DLD1 (cell line): Measurements from ENCODE around the gene MOB3A.

Experiments used
- in situ Hi-C: cut with HindIII; loops from 2 replicates; pipeline ENCODE4 v1.10.0; 2017; ENCODE audit warnings: low sequenced_read_pairs

The MOB3A gene

GRCh38 chr19:2060884-2061494, 35.1 kb downstream of the MOB3A start:
- in situ Hi-C loops = no loop called here

DNA sequence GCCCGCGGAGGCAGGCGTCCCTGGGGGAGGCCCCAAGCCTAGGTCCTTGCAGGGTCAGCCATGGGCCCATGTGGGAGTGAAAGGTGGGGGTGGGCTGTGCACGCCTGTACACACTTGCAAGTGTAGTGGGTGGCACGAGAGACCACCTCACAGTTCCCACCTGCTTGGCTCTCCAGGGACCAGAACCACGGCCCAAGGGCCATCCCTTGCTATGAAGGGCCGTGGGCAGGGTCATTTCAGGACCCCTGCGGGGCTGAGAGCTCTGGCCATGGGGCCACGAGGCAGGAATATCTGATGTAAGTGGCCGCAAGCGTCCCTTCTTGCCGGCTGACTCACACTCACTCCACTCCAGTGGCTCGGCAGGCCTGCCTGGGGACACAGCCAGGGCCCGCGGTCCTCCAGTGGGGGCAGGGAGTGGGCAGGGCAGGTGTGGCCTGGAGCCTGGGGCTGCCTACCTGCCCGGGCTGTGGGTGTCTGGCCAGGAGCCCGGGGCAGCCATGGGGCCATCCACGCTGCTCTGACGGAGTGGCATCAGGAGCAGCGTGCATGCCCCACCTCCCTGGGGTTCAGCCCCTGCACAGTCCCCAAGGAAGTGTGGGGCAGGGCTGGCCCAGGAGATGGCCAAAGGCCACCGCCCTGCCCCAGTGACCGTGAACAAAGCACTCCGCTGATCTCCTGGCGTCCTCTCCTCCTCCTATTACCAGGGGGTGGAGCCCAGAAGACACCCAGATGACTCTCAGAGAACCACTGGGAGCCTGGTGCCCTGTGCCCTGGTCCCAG, 36.5 kb downstream of the MOB3A start:
- in situ Hi-C loops = no loop called here

DNA sequence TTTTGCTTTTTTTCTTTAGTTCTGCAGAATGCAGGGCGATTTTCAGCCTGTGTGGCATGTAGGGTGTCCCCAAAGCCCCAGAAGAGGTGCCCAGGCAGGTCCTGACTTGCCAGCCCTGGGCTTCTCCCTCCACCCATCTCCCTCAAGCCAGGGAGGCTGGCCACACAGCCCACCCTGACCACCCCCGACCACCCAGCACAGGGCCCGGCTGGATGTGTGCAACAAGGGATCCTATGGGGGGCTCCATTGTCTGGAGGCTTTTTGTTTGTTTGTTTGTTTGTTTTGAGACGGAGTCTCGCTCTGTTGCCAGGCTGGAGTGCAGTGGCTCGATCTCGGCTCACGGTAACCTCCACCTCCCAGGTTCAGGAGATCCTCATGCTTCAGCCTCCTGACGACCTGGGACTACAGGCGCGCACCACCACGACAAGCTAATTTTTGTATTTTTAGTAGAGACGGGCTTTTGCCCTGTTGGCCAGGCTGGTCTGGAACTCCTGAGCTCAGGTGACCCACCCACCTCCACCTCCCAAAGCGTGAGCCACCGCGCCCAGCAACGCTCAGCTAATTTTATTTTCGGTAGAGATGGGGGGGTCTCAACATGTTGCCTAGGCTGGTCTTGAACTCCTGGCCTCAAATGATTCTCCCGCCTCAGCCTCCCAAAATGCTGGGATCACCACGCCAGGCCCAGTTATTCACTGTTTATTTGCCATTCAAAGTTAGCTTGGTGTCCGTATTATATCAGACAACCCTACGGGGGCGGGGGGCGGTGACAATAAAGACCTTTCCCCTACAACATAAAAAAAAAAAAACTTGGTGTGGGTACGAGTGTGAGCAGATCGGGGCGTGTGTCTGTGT, 37.3 kb downstream of the MOB3A start:
- in situ Hi-C loops = no loop called here

DNA sequence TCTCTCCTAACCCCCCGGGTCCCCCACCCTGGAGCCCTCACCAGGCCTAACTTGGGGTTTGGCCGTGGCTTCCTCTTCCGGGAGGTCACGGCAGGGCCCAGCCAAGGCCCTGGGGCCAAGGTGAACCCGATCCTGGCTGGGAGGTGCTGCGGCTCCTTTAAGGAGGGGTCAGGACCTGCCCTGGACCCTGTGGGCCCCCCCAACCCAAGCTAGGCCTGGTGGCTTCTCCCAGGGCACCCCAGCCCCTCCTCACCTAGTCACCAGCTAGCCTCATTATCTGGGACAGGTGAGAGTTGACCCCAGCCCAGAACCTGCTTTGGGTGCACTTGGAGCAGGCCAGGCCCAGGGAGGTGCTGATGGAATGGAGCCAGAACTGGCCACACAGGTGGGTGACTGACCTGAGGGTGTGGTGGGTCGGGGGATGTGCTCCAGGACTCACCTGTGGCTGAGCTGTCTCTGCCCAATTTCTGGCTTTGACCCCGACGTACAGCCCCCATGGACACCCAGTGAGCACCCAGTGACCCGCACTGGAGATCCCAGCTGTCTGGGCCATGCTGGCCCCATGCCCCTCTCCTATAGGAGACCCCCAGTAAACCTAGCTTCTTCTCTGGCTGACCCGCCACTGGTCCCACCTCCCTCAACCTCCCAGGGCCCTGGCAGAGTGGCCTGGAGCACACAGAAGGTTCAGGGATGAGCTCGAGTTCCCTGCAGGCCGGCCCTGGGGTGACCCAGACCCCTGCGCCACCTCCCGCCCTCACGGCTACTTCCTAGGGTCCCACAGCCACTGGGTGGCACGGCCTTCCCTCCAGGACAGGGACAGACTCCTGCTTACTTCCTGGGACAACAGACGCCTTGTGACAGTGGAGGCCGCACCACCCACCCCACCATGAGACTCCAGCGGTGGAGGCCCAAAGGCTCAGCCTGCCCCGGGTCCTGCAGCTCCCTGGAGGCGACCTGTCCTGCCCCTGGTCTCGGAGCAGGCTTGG, 38.3 kb downstream of the MOB3A start:
- in situ Hi-C loops = no loop called here

GRCh38 chr19:2056837-2057192, 39.3 kb downstream of the MOB3A start:
- in situ Hi-C loops = no loop called here

DNA sequence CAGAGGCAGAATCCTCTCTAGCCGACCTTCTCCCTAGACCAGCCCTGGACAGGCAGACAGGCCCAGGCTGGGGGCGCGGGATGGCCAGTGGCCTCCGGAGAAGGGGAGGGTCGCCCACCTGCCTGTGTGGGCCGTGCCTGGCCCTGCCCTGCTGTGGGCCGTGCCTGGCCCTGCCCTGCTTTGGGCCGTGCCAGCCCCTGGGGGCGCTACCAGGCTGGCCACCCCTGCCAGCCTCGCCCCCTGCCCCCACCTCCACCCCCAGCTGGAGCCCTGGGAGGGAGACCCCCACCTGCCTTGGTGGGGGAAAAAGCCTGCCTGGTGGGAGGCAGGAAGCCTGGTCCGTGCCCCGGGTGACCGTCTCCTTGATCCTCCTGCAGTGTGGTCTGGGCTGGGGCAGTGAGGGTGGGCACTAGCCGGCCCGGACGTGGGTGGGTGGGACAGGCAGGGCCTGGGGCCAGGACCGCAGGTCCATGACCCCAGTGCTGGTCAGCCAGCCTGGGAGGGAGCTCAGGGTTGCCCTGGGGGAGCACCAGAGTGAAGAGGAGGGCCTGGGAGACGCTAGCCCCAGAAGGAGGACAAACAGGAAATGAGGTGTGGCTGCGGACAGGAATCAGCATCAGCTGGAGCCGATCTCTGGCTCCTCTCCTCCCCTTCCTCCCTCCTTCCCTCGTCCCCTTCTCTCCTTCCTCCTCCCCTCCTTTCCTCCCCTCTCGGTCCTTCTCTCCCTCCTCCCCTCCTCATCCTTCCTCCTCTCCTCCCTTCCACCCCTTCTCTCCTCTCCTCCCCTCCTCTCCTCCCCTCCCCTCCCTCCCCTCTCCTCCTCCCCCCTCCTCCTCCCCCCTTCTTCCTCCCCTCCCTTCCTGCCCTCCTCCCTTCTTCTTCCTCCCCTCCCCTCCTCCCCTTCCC, 39.9 kb downstream of the MOB3A start:
- in situ Hi-C loops = no loop called here

GRCh38 chr19:2054763-2055162, 41.4 kb downstream of the MOB3A start:
- in situ Hi-C loops = no loop called here

DNA sequence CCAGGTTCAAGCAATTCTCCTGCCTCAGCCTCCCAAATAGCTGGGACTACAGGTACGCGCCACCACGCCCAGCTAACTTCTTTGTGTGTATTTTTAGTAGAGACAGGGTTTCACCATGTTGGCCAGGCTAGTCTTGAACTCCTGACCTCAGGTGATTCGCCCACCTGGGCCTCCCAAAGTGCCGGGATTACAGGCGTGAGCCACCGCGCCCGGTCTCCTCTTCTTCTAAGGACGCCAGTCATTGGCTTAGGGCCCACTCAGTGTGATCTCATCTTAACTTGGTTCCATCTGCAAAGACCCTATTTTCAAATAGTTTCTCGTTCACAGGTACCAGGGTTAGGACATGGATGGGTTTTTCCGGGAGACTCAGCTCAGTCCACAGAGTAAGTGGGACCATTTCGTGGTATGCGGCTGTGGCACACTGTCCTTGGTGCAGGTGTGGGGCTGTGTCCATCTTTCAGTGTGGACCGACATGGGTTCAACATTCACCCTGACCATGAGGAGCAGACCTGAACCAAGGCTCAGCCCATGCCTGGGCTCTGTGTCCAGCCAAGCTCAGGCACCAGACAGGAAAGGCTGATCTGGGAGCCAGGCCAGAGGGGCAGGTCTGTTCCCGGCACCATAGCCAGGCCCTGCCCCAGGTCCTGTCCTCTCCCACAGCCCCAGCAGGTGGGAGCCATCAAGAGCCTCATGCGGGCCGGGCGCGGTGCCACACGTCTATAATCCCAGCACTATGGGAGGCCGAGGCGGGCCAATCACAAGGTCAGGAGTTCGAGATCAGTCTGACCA, 42.3 kb downstream of the MOB3A start:
- in situ Hi-C loops = no loop called here

DNA sequence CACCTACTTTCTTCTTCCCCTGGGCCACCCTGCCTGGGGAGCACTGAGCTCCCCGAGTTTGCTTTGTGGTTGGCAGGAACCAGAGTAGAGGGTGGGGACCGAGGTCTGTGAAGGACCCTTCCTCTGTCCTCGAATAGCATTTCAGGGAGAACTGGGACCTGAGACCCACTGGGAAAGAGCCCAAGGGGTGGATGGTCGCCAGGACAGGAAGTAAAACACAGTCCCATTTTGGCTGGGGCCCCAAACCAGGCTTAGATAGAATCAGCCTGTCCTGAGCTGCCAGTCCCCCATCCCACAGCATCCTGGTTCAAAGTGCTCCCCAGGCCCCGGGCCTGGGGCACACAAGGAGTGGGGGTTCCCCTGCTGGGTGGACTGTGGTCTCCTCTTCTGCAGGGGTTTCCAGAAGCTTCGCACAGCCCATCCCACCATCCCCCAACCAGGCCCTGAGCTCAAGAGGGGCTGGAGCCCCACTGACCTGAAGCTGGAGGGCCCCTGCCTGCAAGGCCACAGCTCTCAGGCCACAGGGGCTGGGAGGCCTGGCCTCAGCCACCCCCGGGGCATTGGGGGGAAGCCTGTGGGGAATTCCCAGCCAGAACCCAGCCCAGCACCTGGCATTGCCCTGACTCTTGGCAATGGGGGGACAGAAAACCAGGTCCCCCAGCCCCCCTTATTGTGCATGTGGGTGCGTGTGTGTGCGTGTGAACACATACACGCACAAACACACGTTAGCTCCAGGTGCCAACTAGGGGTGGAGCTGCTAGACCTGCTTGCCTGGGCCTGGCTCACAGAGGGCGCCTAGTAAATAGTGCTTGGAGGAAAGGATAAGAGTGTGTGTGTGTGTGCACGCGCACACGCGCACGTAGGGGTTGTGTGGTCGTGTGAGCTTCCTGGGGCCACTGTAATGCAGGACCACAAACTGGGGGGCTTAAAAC, 44.1 kb downstream of the MOB3A start:
- in situ Hi-C loops = no loop called here

- in situ Hi-C loops = no loop called here
Observed at GRCh38 chr19:2050991-2051772, 44.9 kb downstream of the MOB3A start, which contains the start of gene MKNK2. MKNK2 (minus strand) TSS chr19:2051244; CDS start chr19:2050851, 393 bp downstream.

GRCh38 chr19:2050349-2050990, 45.7 kb downstream of the MOB3A start:
- in situ Hi-C loops = no loop called here

DNA sequence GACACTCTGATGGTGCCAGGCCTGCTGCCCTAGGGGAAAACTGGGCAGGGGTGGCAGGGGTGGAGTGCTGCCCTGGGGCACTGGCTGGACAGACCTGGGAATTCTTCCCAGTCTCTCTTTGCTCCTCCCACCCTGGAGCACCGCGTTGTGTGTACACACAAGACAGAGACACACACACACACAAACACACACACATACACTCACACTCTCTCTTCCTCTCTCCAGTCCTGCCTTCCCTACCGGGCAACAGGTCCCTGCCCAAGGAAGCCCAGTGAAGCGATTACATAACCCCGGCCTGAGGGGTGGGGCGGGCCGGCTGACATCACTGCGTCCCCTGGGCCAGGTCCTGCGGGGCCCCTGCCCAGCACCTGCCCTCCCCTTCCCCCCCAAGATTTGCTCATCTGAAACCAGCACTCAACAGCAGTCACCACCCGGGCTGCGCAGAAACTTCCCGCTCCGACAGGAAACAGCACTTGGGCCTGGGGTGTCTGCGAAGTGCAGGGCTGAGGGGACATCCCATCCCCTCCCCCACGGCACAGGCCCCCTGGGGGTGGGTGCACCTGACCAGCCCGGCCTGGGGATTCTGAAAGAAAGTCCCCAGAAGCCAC, 46.3 kb downstream of the MOB3A start:
- in situ Hi-C loops = no loop called here

GRCh38 chr19:2048959-2049740, 47.0 kb downstream of the MOB3A start:
- in situ Hi-C loops = no loop called here

DNA sequence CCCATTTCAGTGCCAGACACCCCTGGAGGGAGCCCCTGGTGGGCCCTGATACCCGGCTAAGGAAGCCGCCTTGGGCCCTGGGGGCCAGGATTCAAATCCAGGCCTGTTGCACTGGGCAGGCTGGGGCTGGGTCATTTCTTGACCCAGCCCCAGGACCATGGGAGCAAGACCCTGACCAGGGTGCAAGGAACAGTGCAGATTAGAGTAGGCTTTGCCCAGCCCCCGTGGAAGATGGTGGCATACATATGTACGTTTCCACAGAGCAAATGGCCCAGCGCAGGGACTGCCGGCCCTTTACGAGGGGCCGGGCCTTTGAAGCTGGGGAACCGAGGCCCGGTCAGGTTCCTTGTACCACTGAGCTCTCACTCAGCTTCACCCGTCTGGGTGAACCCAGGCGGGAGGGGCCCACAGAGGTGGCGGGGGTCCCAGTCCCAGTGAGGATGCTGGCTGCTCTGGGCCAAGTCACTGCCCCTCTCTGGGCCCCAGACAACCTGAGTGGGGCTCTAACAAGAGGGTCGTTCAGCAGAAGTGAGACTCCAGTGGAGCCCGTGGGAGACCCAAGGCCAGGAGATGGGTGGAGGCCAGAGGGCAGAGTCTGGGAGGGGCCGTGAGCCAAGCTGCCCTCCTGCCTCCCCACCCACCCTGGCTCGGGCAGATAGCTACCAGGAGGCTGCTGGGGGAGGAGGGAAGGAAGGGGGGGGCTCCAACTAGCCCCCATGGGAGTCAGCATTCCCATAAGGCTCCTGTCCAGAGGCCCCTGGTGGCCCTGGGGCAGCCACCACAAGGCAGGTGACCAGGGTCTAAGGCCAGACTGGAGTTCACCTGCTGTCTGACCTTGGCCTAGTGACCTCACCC, 47.8 kb downstream of the MOB3A start:
- in situ Hi-C loops = no loop called here
